ENCODE measurements around the gene LETM1. TPM values are rescaled to one million over a fixed set of nuclear protein-coding genes. Genes with fewer than 3 reads are reported as not detected.

Gene LETM1
- total and polyA plus RNA-seq, 2 experiments from 2014 or later, result 29.4 to 46.0 TPM

DNA sequence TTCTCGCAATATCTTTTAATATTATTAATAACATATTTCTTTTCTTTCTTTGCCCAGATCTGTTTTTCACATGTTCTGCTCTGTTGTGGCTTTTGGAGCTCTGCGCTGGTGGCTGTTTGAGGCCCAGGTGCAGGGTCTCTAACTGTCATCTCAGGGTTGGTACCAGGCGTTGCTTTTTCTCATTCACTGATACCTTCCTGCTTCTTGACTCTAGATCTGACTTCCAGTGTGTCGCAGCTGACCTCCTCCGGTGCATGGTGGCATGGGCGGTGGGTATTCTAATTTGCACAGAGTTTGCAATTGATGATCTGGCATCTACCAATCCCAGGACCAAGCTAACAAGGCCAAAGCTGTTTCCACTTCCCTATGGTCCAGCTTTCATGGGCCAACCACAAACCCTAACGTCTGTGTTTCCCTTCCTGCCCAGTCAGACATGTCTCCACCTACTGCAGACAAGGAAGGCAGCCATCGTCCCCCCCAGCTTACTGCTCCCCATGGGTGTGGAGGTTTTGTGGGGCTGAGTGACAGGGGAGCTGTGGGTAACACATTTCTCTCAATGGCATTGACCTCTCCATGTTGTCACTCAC is 25.2 kb downstream of the LETM1 start:
- Histone ChIP-seq H4K20me1 (ENCODE audit: insufficient read depth, poor library complexity, severe bottlenecking) (no peaks in the 10 kb centered on the region), H3K4me2 (no peak overlapping the region), H3K4me1 (ENCODE audit: insufficient read depth) (no peaks in the 10 kb centered on the region), H3K79me2 (no peaks in the 10 kb centered on the region), H3K27ac (no peak overlapping the region), H2AFZ (no peak overlapping the region), H3K9me3 (ENCODE audit: low read depth) (no peaks in the 10 kb centered on the region), H3K36me3 (replicated peaks; ENCODE audit: insufficient read depth, low read depth) (no peaks in the 10 kb centered on the region), H3K27me3 (no peaks in the 10 kb centered on the region), H3K4me3 (no peak overlapping the region), H3K9me2 (replicated peaks; ENCODE audit: insufficient read depth) (no peaks in the 10 kb centered on the region)
- WGBS (ENCODE audit: low lambda C conversion rate, missing lambda C conversion rate), result 95% methylated on average over 8 of the region's 8 CpGs
- TF ChIP-seq EZH2phosphoT487 (IDR thresholded peaks at IDR 0.05; ENCODE audit: low read depth, severe bottlenecking, unreplicated experiment) (no peak), EZH2 (IDR thresholded peaks at IDR 0.05; ENCODE audit: borderline replicate concordance) (no peak), CTCF (IDR thresholded peaks at IDR 0.05; ENCODE audit: poor library complexity) (no peak)
- no peak for DNase-seq (ENCODE audit: low spot score)

GRCh38 chr4:1830234-1830633 is 25.7 kb downstream of the LETM1 start:
- no peak for DNase-seq (ENCODE audit: low spot score)
- Histone ChIP-seq H3K4me3 (no peak overlapping the region), H3K9me2 (replicated peaks; ENCODE audit: insufficient read depth) (no peaks in the 10 kb centered on the region), H4K20me1 (ENCODE audit: insufficient read depth, poor library complexity, severe bottlenecking) (no peaks in the 10 kb centered on the region), H3K79me2 (no peaks in the 10 kb centered on the region), H3K4me2 (no peak overlapping the region), H3K27ac (no peak overlapping the region), H3K9me3 (ENCODE audit: low read depth) (no peaks in the 10 kb centered on the region), H3K27me3 (no peaks in the 10 kb centered on the region), H3K36me3 (replicated peaks; ENCODE audit: insufficient read depth, low read depth) (no peaks in the 10 kb centered on the region), H3K4me1 (ENCODE audit: insufficient read depth) (no peaks in the 10 kb centered on the region), H2AFZ (no peak overlapping the region)
- no peak for TF ChIP-seq EZH2phosphoT487 (IDR thresholded peaks at IDR 0.05; ENCODE audit: low read depth, severe bottlenecking, unreplicated experiment)
- no peak for TF ChIP-seq CTCF (IDR thresholded peaks at IDR 0.05; ENCODE audit: poor library complexity)
- no peak for TF ChIP-seq EZH2 (IDR thresholded peaks at IDR 0.05; ENCODE audit: borderline replicate concordance)
- WGBS (ENCODE audit: low lambda C conversion rate, missing lambda C conversion rate), result 94% methylated on average over 3 of the region's 3 CpGs

GRCh38 chr4:1826531-1827350 is 29.2 kb downstream of the LETM1 start:
- no peaks in the 10 kb centered on the region for H3K36me3 ChIP-seq (replicated peaks; ENCODE audit: insufficient read depth, low read depth)
- H3K9me3 ChIP-seq (ENCODE audit: low read depth), result no peaks in the 10 kb centered on the region
- TF ChIP-seq EZH2 (IDR thresholded peaks at IDR 0.05; ENCODE audit: borderline replicate concordance) (no peak), CTCF (IDR thresholded peaks at IDR 0.05; ENCODE audit: poor library complexity) (no peak)
- no peaks in the 10 kb centered on the region for H4K20me1 ChIP-seq (ENCODE audit: insufficient read depth, poor library complexity, severe bottlenecking)
- no peak overlapping the region for H3K27ac ChIP-seq
- H3K4me3 ChIP-seq, result no peak overlapping the region
- H3K9me2 ChIP-seq (replicated peaks; ENCODE audit: insufficient read depth), result no peaks in the 10 kb centered on the region
- H3K4me2 ChIP-seq, result no peak overlapping the region
- no peaks in the 10 kb centered on the region for H3K79me2 ChIP-seq
- WGBS (ENCODE audit: low lambda C conversion rate, missing lambda C conversion rate), result 95% methylated on average over 30 of the region's 30 CpGs
- no peak for DNase-seq (ENCODE audit: low spot score)
- H2AFZ ChIP-seq, result no peak overlapping the region
- no peaks in the 10 kb centered on the region for H3K27me3 ChIP-seq
- H3K4me1 ChIP-seq (ENCODE audit: insufficient read depth), result no peaks in the 10 kb centered on the region
